HFFc6 (cell line): ENCODE measurements around the gene KHDC3L. TPM values are rescaled to one million over a fixed set of nuclear protein-coding genes. Genes with fewer than 3 reads are reported as not detected.

Experiments
- DNase-seq: peaks from one replicate; pipeline ENCODE4 v3.0.0-alpha.2; 2018
- H3K27ac Mint-ChIP-seq: 2 replicates; pipeline ENCODE4 v1.8.0; 2020; ENCODE audit warnings: mild to moderate bottlenecking, mixed read lengths
- H3K27me3 Mint-ChIP-seq: 2 replicates; pipeline ENCODE4 v1.8.0; 2021; ENCODE audit warnings: mild to moderate bottlenecking, moderate library complexity, mixed read lengths; ENCODE audit not compliant: insufficient read depth
- H3K36me3 Mint-ChIP-seq: 2 replicates; pipeline ENCODE4 v1.8.0; 2021; ENCODE audit warnings: low read depth, mixed read lengths
- H3K4me1 Mint-ChIP-seq: 2 replicates; pipeline ENCODE4 v1.8.0; 2020; ENCODE audit warnings: low read depth, mixed read lengths
- H3K4me3 Mint-ChIP-seq: 2 replicates; pipeline ENCODE4 v1.8.0; 2020; ENCODE audit warnings: mild to moderate bottlenecking, moderate library complexity, mixed read lengths
- H3K9me3 Mint-ChIP-seq: 2 replicates; pipeline ENCODE4 v1.8.0; 2020; ENCODE audit warnings: mild to moderate bottlenecking, mixed read lengths
- total RNA-seq, 6 experiments: library from RNA; stranded (reverse); fragmentation: NEBNext Ultra II Directional; extraction: Animal tissue kit (Norgen Biotek cat#: 25700); gene quantifications; 2 replicates in 1 of 6; 3 replicates in 5 of 6; pipeline ENCODE4 v1.2.3, GENCODE V29; 2021
- TF ChIP-seq, protein P1 (sequence below): fragments of 200-600 bp; sonication (generic); IDR thresholded peaks from 2 replicates; pipeline ENCODE4 v1.5.0; 2021; ENCODE audit warnings: antibody characterized with exemption, mild to moderate bottlenecking

Gene KHDC3L
- total RNA-seq, 6 experiments from 2014 or later = not detected

DNA sequence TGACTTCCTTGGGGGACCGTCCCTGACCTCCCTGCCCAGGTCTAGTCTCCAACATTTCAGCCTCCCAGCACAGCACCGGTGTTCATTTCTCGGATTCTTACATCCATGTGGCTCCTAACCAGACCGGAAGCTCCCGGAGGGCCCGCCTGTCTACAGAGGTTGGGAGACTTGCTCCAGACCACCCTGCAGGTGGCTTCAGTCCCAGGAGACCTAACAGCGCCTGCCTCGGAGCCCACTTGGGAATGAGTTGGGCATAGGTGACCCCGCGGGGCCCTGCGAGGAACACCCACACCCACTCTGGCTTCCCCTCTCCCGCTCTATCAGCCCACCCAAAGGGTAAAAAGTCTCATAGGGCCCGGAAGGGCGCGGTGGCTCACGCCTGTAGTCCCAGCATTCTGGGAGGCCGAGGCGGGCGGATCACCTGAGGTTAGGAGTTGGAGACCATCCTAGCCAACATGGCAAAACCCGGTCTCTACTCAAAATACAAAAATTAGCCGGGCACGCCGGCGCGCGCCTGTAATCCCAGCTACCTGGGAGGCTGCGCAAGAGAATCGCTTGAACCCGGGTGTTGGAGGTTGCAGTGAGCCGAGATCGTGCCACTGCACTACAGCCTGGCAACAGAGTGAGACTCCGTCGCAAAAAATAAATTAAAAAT lies 13.8 kb upstream of the KHDC3L start:
- H3K27ac Mint-ChIP-seq = no peak overlapping the region
- TF ChIP-seq, protein P1, sequence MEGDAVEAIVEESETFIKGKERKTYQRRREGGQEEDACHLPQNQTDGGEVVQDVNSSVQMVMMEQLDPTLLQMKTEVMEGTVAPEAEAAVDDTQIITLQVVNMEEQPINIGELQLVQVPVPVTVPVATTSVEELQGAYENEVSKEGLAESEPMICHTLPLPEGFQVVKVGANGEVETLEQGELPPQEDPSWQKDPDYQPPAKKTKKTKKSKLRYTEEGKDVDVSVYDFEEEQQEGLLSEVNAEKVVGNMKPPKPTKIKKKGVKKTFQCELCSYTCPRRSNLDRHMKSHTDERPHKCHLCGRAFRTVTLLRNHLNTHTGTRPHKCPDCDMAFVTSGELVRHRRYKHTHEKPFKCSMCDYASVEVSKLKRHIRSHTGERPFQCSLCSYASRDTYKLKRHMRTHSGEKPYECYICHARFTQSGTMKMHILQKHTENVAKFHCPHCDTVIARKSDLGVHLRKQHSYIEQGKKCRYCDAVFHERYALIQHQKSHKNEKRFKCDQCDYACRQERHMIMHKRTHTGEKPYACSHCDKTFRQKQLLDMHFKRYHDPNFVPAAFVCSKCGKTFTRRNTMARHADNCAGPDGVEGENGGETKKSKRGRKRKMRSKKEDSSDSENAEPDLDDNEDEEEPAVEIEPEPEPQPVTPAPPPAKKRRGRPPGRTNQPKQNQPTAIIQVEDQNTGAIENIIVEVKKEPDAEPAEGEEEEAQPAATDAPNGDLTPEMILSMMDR = no peak
- H3K4me3 Mint-ChIP-seq = no peak overlapping the region
- no peaks in the 10 kb centered on the region for H3K9me3 Mint-ChIP-seq
- peaks cover 32% of the 10 kb centered on the region for H3K27me3 Mint-ChIP-seq
- no peaks in the 10 kb centered on the region for H3K4me1 Mint-ChIP-seq
- DNase-seq = no peak
- H3K36me3 Mint-ChIP-seq = no peaks in the 10 kb centered on the region

DNA sequence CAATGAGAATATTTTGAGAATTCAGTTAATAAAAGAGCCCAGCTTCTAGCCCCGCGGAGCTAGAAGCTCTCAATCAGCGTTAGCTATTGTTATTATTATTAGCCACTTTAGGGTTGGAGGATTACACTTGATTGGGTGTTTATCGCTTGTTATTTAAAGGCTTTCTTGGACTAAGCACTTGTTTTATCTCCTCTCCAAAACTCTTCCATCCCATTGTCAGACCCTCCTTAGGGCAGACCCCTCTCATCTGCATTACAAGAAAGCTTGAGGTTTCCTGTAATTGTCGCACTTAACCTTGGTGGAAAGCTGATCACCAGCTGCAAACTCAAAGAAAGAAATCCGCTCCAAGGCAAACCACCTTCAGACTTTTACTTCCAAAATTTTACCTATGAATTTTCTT lies 13.1 kb upstream of the KHDC3L start:
- Mint-ChIP-seq H3K9me3 (no peaks in the 10 kb centered on the region), H3K27me3 (peaks cover 26% of the 10 kb centered on the region), H3K4me1 (no peaks in the 10 kb centered on the region), H3K4me3 (no peak overlapping the region), H3K27ac (no peak overlapping the region), H3K36me3 (no peaks in the 10 kb centered on the region)
- DNase-seq = no peak
- TF ChIP-seq, protein P1 = no peak

DNA sequence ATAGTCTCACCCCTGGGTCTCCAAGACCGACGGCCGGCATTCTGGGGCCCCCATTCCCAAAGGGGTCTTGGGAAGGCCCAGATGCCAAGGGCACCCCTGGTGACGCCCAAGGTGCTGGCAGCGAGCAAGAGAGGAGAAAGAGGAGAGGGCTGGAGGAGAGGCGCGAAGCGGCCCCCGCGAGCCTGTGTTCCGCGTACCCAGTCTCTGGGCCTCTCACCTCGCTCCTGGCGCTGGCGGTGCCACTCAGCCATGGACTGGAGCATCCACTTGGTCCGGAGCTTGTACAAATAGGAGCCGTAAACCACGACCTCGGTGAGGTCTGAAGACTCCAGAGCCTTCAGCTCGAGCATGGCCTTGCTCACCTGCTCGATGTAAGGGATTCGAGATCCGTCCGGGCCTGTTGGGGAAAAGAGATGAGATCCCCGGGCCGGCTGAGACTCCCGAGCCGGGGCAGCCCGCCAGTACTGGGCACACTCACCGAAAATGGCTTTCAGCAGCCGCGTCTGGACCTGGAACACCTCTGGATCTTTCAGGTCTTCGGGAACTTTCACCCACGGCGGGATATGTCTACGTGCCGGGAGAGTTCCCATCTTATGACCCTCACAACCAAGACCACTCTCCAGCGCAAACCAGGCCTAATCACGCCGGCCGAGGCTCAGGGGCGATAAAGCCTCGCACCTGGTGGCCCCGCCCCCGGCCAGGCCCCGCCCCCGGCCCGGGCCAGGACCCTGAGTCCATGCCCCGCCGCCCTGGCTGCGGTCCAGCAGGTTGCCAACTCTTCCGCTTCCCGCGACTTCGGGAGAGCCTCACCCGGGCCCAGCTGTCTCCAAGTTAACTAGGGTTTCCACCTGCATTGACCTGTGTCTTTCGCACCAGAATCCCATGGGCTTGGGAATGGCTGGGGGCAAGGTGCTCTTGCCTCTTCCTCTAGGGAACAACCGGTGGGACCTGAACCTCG lies 8.5 kb upstream of the KHDC3L start, which contains the start of gene DPPA5:
DPPA5 (minus strand) TSS at position 641 of the 958 bp plus-strand sequence; CDS start at position 590, 51 bp downstream.
- DNase-seq = no peak
- Mint-ChIP-seq H3K9me3 (no peaks in the 10 kb centered on the region), H3K4me3 (no peak within 1 kb of the TSS), H3K27me3 (peaks cover 20% of the 10 kb centered on the region), H3K27ac (no peak within 1 kb of the TSS), H3K36me3 (no peaks in the 10 kb centered on the region), H3K4me1 (no peaks in the 10 kb centered on the region)
- TF ChIP-seq, protein P1 = no peak

DNA sequence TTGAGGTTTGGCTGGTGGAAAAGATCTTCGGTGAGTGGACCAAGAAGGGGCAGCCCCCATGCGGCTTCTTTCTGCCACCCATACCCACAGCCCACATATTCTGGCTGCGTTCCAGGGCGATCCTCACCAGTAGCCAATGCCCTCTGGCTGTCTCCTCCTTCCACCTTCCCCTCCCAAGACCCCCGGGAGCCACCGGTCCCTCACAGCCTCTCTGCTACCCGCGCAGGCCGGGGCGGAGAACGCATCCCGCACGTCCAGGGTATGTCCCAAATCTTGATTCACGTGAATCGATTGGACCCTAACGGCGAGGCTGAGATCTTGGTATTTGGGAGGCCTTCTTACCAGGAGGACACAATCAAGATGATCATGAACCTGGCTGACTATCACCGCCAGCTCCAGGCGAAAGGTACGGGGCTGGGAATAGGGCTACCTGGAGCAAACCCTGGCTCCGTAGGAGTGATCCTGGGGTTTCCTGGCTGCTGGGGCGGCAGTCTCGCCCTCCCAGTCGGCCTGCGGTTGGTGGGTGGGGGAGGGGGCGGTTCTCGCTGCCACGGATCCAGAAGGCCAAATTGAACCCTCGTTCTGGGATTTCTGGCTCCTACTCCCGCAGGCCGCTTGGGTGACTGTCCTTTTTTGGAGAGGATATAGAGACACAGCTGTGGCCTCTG lies 545 bp downstream of the KHDC3L start:
- Mint-ChIP-seq H3K4me1 (no peaks in the 10 kb centered on the region), H3K9me3 (no peaks in the 10 kb centered on the region), H3K36me3 (no peaks in the 10 kb centered on the region), H3K4me3 (no peak overlapping the region), H3K27ac (no peak overlapping the region), H3K27me3 (no peaks in the 10 kb centered on the region; the same call in none of the 2 replicates)
- no peak for DNase-seq
- TF ChIP-seq, protein P1 = no peak

DNA sequence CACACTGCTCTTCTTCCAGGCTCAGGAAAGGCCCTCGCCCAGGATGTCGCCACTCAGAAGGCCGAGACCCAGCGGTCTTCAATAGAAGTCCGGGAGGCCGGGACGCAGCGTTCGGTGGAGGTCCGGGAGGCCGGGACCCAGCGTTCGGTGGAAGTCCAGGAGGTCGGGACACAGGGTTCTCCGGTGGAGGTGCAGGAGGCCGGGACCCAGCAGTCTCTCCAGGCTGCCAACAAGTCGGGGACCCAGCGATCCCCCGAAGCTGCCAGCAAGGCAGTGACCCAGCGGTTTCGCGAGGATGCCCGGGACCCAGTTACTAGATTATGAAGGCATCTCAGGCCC lies 1.0 kb downstream of the KHDC3L start:
- no peaks in the 10 kb centered on the region for H3K9me3 Mint-ChIP-seq
- no peaks in the 10 kb centered on the region; the same call in none of the 2 replicates for H3K27me3 Mint-ChIP-seq
- TF ChIP-seq, protein P1 = no peak
- no peak overlapping the region for H3K4me3 Mint-ChIP-seq
- H3K36me3 Mint-ChIP-seq = no peaks in the 10 kb centered on the region
- no peak for DNase-seq
- H3K27ac Mint-ChIP-seq = no peak overlapping the region
- H3K4me1 Mint-ChIP-seq = no peaks in the 10 kb centered on the region
